HG03139 (cell line): ENCODE data around the gene ARHGEF33.
A peak's percentile ranks its signal among the peaks of the same experiment; 100 is the strongest.
"Not testable (repeated sequence)": the region's sequence is repeated elsewhere in the genome, so short reads cannot be mapped to it uniquely, and the experiment has no call there.

Experiments used
- ATAC-seq: cut with Tn5 transposase; IDR thresholded peaks from one replicate; pipeline ENCODE4 v1.9.1; 2021; ENCODE audit not compliant: unreplicated experiment

The ARHGEF33 gene

GRCh38 chr2:38907743-38908562 is 18.3 kb downstream of the ARHGEF33 start:
- ATAC-seq, result peak; percentile 84

GRCh38 chr2:38909872-38910271 is 20.2 kb downstream of the ARHGEF33 start:
- ATAC-seq, result no peak

GRCh38 chr2:38911191-38911590 is 21.5 kb downstream of the ARHGEF33 start:
- ATAC-seq, result no peak

GRCh38 chr2:38912619-38913018 is 22.9 kb downstream of the ARHGEF33 start:
- no peak for ATAC-seq

GRCh38 chr2:38922389-38922788 is 32.7 kb downstream of the ARHGEF33 start:
- ATAC-seq, result no peak

GRCh38 chr2:38922902-38923301 is 33.2 kb downstream of the ARHGEF33 start:
- no peak for ATAC-seq

GRCh38 chr2:38925982-38926381 is 36.3 kb downstream of the ARHGEF33 start:
- ATAC-seq, result no peak

- no peak for ATAC-seq
These were observed 40.9 kb downstream of the ARHGEF33 start for GRCh38 chr2:38930600-38930999.

GRCh38 chr2:38932586-38932985 is 42.9 kb downstream of the ARHGEF33 start:
- ATAC-seq, result no peak

- no peak for ATAC-seq
These were observed 44.0 kb downstream of the ARHGEF33 start for GRCh38 chr2:38933653-38934052.

- no peak for ATAC-seq
These were observed 45.1 kb downstream of the ARHGEF33 start for GRCh38 chr2:38934742-38935141.

GRCh38 chr2:38935568-38936172 is 46.0 kb downstream of the ARHGEF33 start:
- ATAC-seq, result no peak

- ATAC-seq, result not testable (repeated sequence)
These were observed 46.8 kb downstream of the ARHGEF33 start for GRCh38 chr2:38936516-38936915.

- no peak for ATAC-seq
These were observed 47.9 kb downstream of the ARHGEF33 start for GRCh38 chr2:38937548-38937947.

- no peak for ATAC-seq
These were observed 51.1 kb downstream of the ARHGEF33 start for GRCh38 chr2:38940746-38941145.

- no peak for ATAC-seq
These were observed 54.1 kb downstream of the ARHGEF33 start for GRCh38 chr2:38943784-38944183.

- no peak for ATAC-seq
These were observed 55.7 kb downstream of the ARHGEF33 start for GRCh38 chr2:38945372-38945771.

GRCh38 chr2:38945911-38946310 is 56.2 kb downstream of the ARHGEF33 start:
- no peak for ATAC-seq

GRCh38 chr2:38947241-38948239 is 57.9 kb downstream of the ARHGEF33 start:
- peak; percentile 81 for ATAC-seq

- no peak for ATAC-seq
These were observed 58.8 kb downstream of the ARHGEF33 start for GRCh38 chr2:38948387-38948882.

- no peak for ATAC-seq
These were observed 59.3 kb downstream of the ARHGEF33 start for GRCh38 chr2:38948995-38949394.
